Measurements from ENCODE around the gene ZNF316. TPM values are rescaled to one million over a fixed set of nuclear protein-coding genes. Genes with fewer than 3 reads are reported as not detected.
A peak's percentile ranks its signal among the peaks of the same experiment; 100 is the strongest.

Gene ZNF316
- total RNA-seq, 2 donors from 2014 or later: 21.4 to 29.6 TPM

GRCh38 chr7:6589829-6590644 lies 47.1 kb upstream of the ZNF316 start, which contains the start of gene INTS15:
INTS15 (plus strand) TSS chr7:6590021; CDS start chr7:6590284, 263 bp downstream.
- WGBS, 2 experiments (ENCODE audit: insufficient coverage in 1 of 2, insufficient read length in 1 of 2): 0% methylated on average over 51 to 107 of the region's 107 CpGs
- no peaks in the 10 kb centered on the region for H3K4me1 ChIP-seq (ENCODE audit: control insufficient read depth, insufficient read depth, low read length)
- H3K27me3 ChIP-seq (ENCODE audit: control insufficient read depth, insufficient read depth, low read length, poor library complexity, severe bottlenecking): no peaks in the 10 kb centered on the region
- Mint-ChIP-seq H3K4me3 (peak within 1 kb of the TSS; percentile 67), H3K36me3 (ENCODE audit: low read depth) (peaks cover 59% of the 10 kb centered on the region), H3K4me1 (peaks cover 9% of the 10 kb centered on the region), H3K27me3 (ENCODE audit: insufficient read depth) (no peaks in the 10 kb centered on the region), H3K9me3 (no peaks in the 10 kb centered on the region), H3K27ac (peak within 1 kb of the TSS; percentile 19)
- no peaks in the 10 kb centered on the region for H3K9me3 ChIP-seq (ENCODE audit: control insufficient read depth, low read length)
- peak within 1 kb of the TSS; percentile 84 for H3K27ac ChIP-seq (ENCODE audit: low read depth, low read length)
- TF ChIP-seq CTCF (conservative IDR thresholded peaks at IDR 0.05): peak; percentile 88
- peak; percentile 91 for DNase-seq
- peak within 1 kb of the TSS; percentile 88 for H3K4me3 ChIP-seq (ENCODE audit: low read length)
- peaks cover 39% of the 10 kb centered on the region for H3K36me3 ChIP-seq (ENCODE audit: control insufficient read depth, insufficient read depth, low read length)
- H3K9ac ChIP-seq (ENCODE audit: extremely low read depth, low read length, poor library complexity, severe bottlenecking): peak within 1 kb of the TSS; percentile 78

GRCh38 chr7:6590645-6591110 lies 46.4 kb upstream of the ZNF316 start:
- H3K4me1 ChIP-seq (ENCODE audit: control insufficient read depth, insufficient read depth, low read length): no peaks in the 10 kb centered on the region
- TF ChIP-seq CTCF (conservative IDR thresholded peaks at IDR 0.05): no peak
- Mint-ChIP-seq H3K4me3 (peak overlapping the region; percentile 67), H3K4me1 (peaks cover 9% of the 10 kb centered on the region), H3K27me3 (ENCODE audit: insufficient read depth) (no peaks in the 10 kb centered on the region), H3K27ac (no peak overlapping the region), H3K36me3 (ENCODE audit: low read depth) (peaks cover 62% of the 10 kb centered on the region), H3K9me3 (no peaks in the 10 kb centered on the region)
- no peaks in the 10 kb centered on the region for H3K9me3 ChIP-seq (ENCODE audit: control insufficient read depth, low read length)
- no peaks in the 10 kb centered on the region for H3K27me3 ChIP-seq (ENCODE audit: control insufficient read depth, insufficient read depth, low read length, poor library complexity, severe bottlenecking)
- peak overlapping the region; percentile 78 for H3K9ac ChIP-seq (ENCODE audit: extremely low read depth, low read length, poor library complexity, severe bottlenecking)
- peaks cover 42% of the 10 kb centered on the region for H3K36me3 ChIP-seq (ENCODE audit: control insufficient read depth, insufficient read depth, low read length)
- no peak overlapping the region for H3K27ac ChIP-seq (ENCODE audit: low read depth, low read length)
- H3K4me3 ChIP-seq (ENCODE audit: low read length): peak overlapping the region; percentile 88
- WGBS, 2 experiments (ENCODE audit: insufficient coverage in 1 of 2, insufficient read length in 1 of 2): 24 to 54% methylated on average over 4 to 10 of the region's 10 CpGs
- no peak for DNase-seq

GRCh38 chr7:6600093-6600492 lies 37.0 kb upstream of the ZNF316 start:
- no peak for TF ChIP-seq CTCF (conservative IDR thresholded peaks at IDR 0.05)
- Mint-ChIP-seq H3K36me3 (ENCODE audit: low read depth) (peaks cover 71% of the 10 kb centered on the region), H3K27ac (no peak overlapping the region), H3K4me1 (no peaks in the 10 kb centered on the region), H3K9me3 (no peaks in the 10 kb centered on the region), H3K27me3 (ENCODE audit: insufficient read depth) (no peaks in the 10 kb centered on the region), H3K4me3 (no peak overlapping the region)
- H3K9ac ChIP-seq (ENCODE audit: extremely low read depth, low read length, poor library complexity, severe bottlenecking): no peak overlapping the region
- 94 to 98% methylated on average over 15 of the region's 15 CpGs for WGBS, 2 experiments (ENCODE audit: insufficient coverage in 1 of 2, insufficient read length in 1 of 2)
- peaks cover 43% of the 10 kb centered on the region for H3K36me3 ChIP-seq (ENCODE audit: control insufficient read depth, insufficient read depth, low read length)
- H3K9me3 ChIP-seq (ENCODE audit: control insufficient read depth, low read length): no peaks in the 10 kb centered on the region
- no peak overlapping the region for H3K4me3 ChIP-seq (ENCODE audit: low read length)
- no peaks in the 10 kb centered on the region for H3K27me3 ChIP-seq (ENCODE audit: control insufficient read depth, insufficient read depth, low read length, poor library complexity, severe bottlenecking)
- no peak overlapping the region for H3K27ac ChIP-seq (ENCODE audit: low read depth, low read length)
- H3K4me1 ChIP-seq (ENCODE audit: control insufficient read depth, insufficient read depth, low read length): no peaks in the 10 kb centered on the region
- DNase-seq: no peak

Measured in endodermal cell (in vitro differentiated cells).